H9 (cell line): Measurements from ENCODE around the gene ANTXRL. TPM values are rescaled to one million over a fixed set of nuclear protein-coding genes. Genes with fewer than 3 reads are reported as not detected.
A peak's percentile ranks its signal among the peaks of the same experiment; 100 is the strongest.

ENCODE experiments used
- DNase-seq: peaks from one replicate; pipeline ENCODE4 v3.0.0-alpha.2; 2017
- H2AFZ ChIP-seq: one replicate; pipeline ENCODE4 v1.6.1; 2013; ENCODE audit warnings: mild to moderate bottlenecking, low read length, control low read depth, moderate library complexity
- H2AK5ac ChIP-seq: 2 replicates; pipeline ENCODE4 v1.6.1; 2013; ENCODE audit warnings: low read length, control low read depth, mixed read lengths; ENCODE audit not compliant: insufficient read length
- H2BK120ac ChIP-seq: one replicate; pipeline ENCODE4 v1.6.1; 2013; ENCODE audit warnings: low read depth, mild to moderate bottlenecking, low read length, control low read depth, inconsistent platforms; ENCODE audit not compliant: poor library complexity, severe bottlenecking
- H2BK12ac ChIP-seq: 2 replicates; pipeline ENCODE4 v1.6.1; 2013; ENCODE audit warnings: low read length, control low read depth, mixed read lengths, low read depth; ENCODE audit not compliant: insufficient read length
- H2BK15ac ChIP-seq: 2 replicates; pipeline ENCODE4 v1.6.1; 2013; ENCODE audit warnings: low read depth, low read length, control low read depth
- H2BK20ac ChIP-seq: one replicate; pipeline ENCODE4 v1.6.1; 2013; ENCODE audit warnings: low read depth, mild to moderate bottlenecking, low read length, control low read depth, inconsistent platforms; ENCODE audit not compliant: poor library complexity, severe bottlenecking
- H2BK5ac ChIP-seq: 2 replicates; pipeline ENCODE4 v1.6.1; 2013; ENCODE audit warnings: low read length, control low read depth, mixed read lengths; ENCODE audit not compliant: insufficient read length
- H3K14ac ChIP-seq: 2 replicates; pipeline ENCODE4 v1.6.1; 2013; ENCODE audit warnings: low read length, control low read depth; ENCODE audit not compliant: insufficient read depth
- H3K18ac ChIP-seq: 2 replicates; pipeline ENCODE4 v1.6.1; 2013; ENCODE audit warnings: low read depth, mild to moderate bottlenecking, mixed read lengths, low read length, control low read depth; ENCODE audit not compliant: insufficient read length
- H3K23ac ChIP-seq: 2 replicates; pipeline ENCODE4 v1.6.1; 2013; ENCODE audit warnings: low read length, control low read depth, mixed read lengths, low read depth; ENCODE audit not compliant: insufficient read length
- H3K23me2 ChIP-seq: 2 replicates; pipeline ENCODE4 v1.6.1; 2013; ENCODE audit warnings: low read depth, mild to moderate bottlenecking, mixed read lengths, low read length, control low read depth; ENCODE audit not compliant: insufficient read length, poor library complexity, severe bottlenecking
- H3K27ac ChIP-seq: 2 replicates; pipeline ENCODE4 v1.5.1; 2013; ENCODE audit warnings: low read length, control low read depth, mixed read lengths, low read depth; ENCODE audit not compliant: insufficient read length
- H3K27me3 ChIP-seq: 2 replicates; pipeline ENCODE4 v1.6.1; 2013; ENCODE audit warnings: low read length, control low read depth, inconsistent platforms; ENCODE audit not compliant: insufficient read depth
- H3K4ac ChIP-seq: 2 replicates; pipeline ENCODE4 v1.6.1; 2013; ENCODE audit warnings: low read depth, mild to moderate bottlenecking, control low read depth, inconsistent platforms, low read length, moderate library complexity
- H3K4me1 ChIP-seq: 2 replicates; pipeline ENCODE4 v1.6.1; 2013; ENCODE audit warnings: low read length, control low read depth, inconsistent platforms; ENCODE audit not compliant: insufficient read depth
- H3K4me2 ChIP-seq: 2 replicates; pipeline ENCODE4 v1.6.1; 2013; ENCODE audit warnings: low read length, control low read depth, mixed read lengths; ENCODE audit not compliant: insufficient read length, insufficient read depth
- H3K56ac ChIP-seq: 2 replicates; pipeline ENCODE4 v1.6.1; 2013; ENCODE audit warnings: low read depth, mild to moderate bottlenecking, mixed read lengths, low read length, control low read depth; ENCODE audit not compliant: insufficient read length
- H3K79me1 ChIP-seq: 2 replicates; pipeline ENCODE4 v1.6.1; 2013; ENCODE audit warnings: low read depth, mild to moderate bottlenecking, moderate library complexity, low read length, control low read depth, inconsistent platforms; ENCODE audit not compliant: insufficient read depth, poor library complexity, severe bottlenecking
- H3K79me2 ChIP-seq: 2 replicates; pipeline ENCODE4 v1.6.1; 2013; ENCODE audit warnings: low read length, control low read depth, inconsistent platforms; ENCODE audit not compliant: insufficient read depth
- H3K9ac ChIP-seq: 2 replicates; pipeline ENCODE4 v1.6.1; 2013; ENCODE audit warnings: low read length, control low read depth, mixed read lengths; ENCODE audit not compliant: insufficient read length; ENCODE audit errors: extremely low read depth
- H3K9me3 ChIP-seq: one replicate; pipeline ENCODE4 v1.6.1; 2013; ENCODE audit warnings: low read depth, low read length, inconsistent platforms; ENCODE audit not compliant: control insufficient read depth
- H3T11ph ChIP-seq: one replicate; pipeline ENCODE4 v1.6.1; 2013; ENCODE audit warnings: mild to moderate bottlenecking, low read length, control low read depth, inconsistent platforms
- H4K20me1 ChIP-seq: one replicate; pipeline ENCODE4 v1.6.1; 2013; ENCODE audit not compliant: control insufficient read depth, insufficient read length, insufficient read depth
- H4K5ac ChIP-seq: 2 replicates; pipeline ENCODE4 v1.6.1; 2013; ENCODE audit warnings: low read depth, mild to moderate bottlenecking, mixed read lengths, low read length, control low read depth; ENCODE audit not compliant: insufficient read length
- H4K8ac ChIP-seq: replicated peaks from 2 replicates; pipeline ENCODE4 v1.6.1; 2013; ENCODE audit warnings: low read length, control low read depth, mixed read lengths, low read depth; ENCODE audit not compliant: insufficient read length
- H4K91ac ChIP-seq: 2 replicates; pipeline ENCODE4 v1.6.1; 2013; ENCODE audit warnings: low read depth, mild to moderate bottlenecking, moderate library complexity, mixed read lengths, low read length, control low read depth; ENCODE audit not compliant: insufficient read length
- H3K27ac Mint-ChIP-seq, 3 experiments: 2 replicates in 2 of 3; 3 replicates in 1 of 3; pipeline ENCODE4 v1.8.0; 2020 to 2021; ENCODE audit warnings: mixed read lengths in 3 of 3, mild to moderate bottlenecking in 1 of 3, moderate library complexity in 1 of 3
- H3K27me3 Mint-ChIP-seq: 2 replicates; pipeline ENCODE4 v1.8.0; 2021; ENCODE audit warnings: low read depth, mild to moderate bottlenecking, moderate library complexity, mixed read lengths
- H3K36me3 Mint-ChIP-seq, 3 experiments: 2 replicates in 2 of 3; 3 replicates in 1 of 3; pipeline ENCODE4 v1.8.0; 2020 to 2021; ENCODE audit warnings: low read depth in 3 of 3, mixed read lengths in 3 of 3; ENCODE audit not compliant: insufficient read depth in 1 of 3
- H3K4me1 Mint-ChIP-seq, 2 experiments: 2 replicates each; pipeline ENCODE4 v1.8.0; 2020; ENCODE audit warnings: mixed read lengths in 2 of 2
- H3K4me3 Mint-ChIP-seq, 2 experiments: 2 replicates in 1 of 2; 3 replicates in 1 of 2; pipeline ENCODE4 v1.8.0; 2020 to 2021; ENCODE audit warnings: mild to moderate bottlenecking in 2 of 2, mixed read lengths in 2 of 2, moderate library complexity in 1 of 2
- H3K9me3 Mint-ChIP-seq, 2 experiments: 2 replicates in 1 of 2; 3 replicates in 1 of 2; pipeline ENCODE4 v1.8.0; 2020; ENCODE audit warnings: mild to moderate bottlenecking in 2 of 2, mixed read lengths in 2 of 2, moderate library complexity in 1 of 2
- CTCF ChIP-seq: fragments of 200-600 bp; sonication (generic); conservative IDR thresholded peaks from 3 replicates; pipeline ENCODE4 v1.8.0; 2021; ENCODE audit warnings: antibody characterized with exemption, mild to moderate bottlenecking
- WGBS: extraction: QIAGEN DNeasy Blood & Tissue Kit; methylation state at CpG from one replicate; pipeline ENCODE4 v1.1.7; 2013; ENCODE audit warnings: missing lambda C conversion rate, low lambda C conversion rate, mixed read lengths; ENCODE audit not compliant: insufficient read length; ENCODE audit errors: extremely low coverage; 5-methylcytosine and 5-hydroxymethylcytosine counted together
- total RNA-seq: library from RNA; stranded (reverse); gene quantifications from 2 replicates; pipeline ENCODE4 v1.2.1, GENCODE V29; 2021

ANTXRL gene
- total RNA-seq, 1 experiment from 2014 or later, result not detected

- Histone ChIP-seq H2BK5ac (no peak overlapping the region), H4K20me1 (no peaks in the 10 kb centered on the region), H4K8ac (no peak overlapping the region), H3K79me2 (no peaks in the 10 kb centered on the region), H2BK20ac (no peak overlapping the region), H2BK120ac (no peak overlapping the region), H3K56ac (no peak overlapping the region), H3K23ac (no peak overlapping the region), H3K23me2 (no peaks in the 10 kb centered on the region), H3K4ac (no peak overlapping the region), H2BK15ac (no peak overlapping the region), H3T11ph (no peak overlapping the region), H3K79me1 (no peaks in the 10 kb centered on the region), H2BK12ac (no peak overlapping the region), H3K4me2 (no peak overlapping the region), H3K9me3 (no peaks in the 10 kb centered on the region), H3K27ac (no peak overlapping the region), H4K91ac (no peak overlapping the region), H3K14ac (no peak overlapping the region), H3K18ac (no peak overlapping the region), H3K4me1 (0 out of 2 replicates have a peak, but pooled peaks cover 2% of the 10 kb centered on the region), H4K5ac (no peak overlapping the region), H2AFZ (no peak overlapping the region), H2AK5ac (no peak overlapping the region), H3K9ac (no peak overlapping the region), H3K27me3 (no peaks in the 10 kb centered on the region)
- Mint-ChIP-seq H3K9me3 (no peaks in the 10 kb centered on the region; a peak in 1 of 5 replicates), H3K4me1 (peaks cover 28 to 32% of the 10 kb centered on the region in 2 experiments), H3K36me3 (no peaks in the 10 kb centered on the region), H3K27me3 (peaks cover 3% of the 10 kb centered on the region), H3K27ac (peak overlapping the region in 1 of 3 experiments; percentile 57; a peak in 1 of 7 replicates), H3K4me3 (no peak overlapping the region)
- no peak for TF ChIP-seq CTCF
- no CpG with 5 or more reads among the region's 10 CpGs for WGBS
- no peak for DNase-seq
Measured at GRCh38 chr10:46291817-46292572, 5.2 kb downstream of the ANTXRL start.
